Neural progenitor cell (in vitro differentiated cells): Measurements from ENCODE around the gene KCNMA1. TPM values are rescaled to one million over a fixed set of nuclear protein-coding genes. Genes with fewer than 3 reads are reported as not detected.

ENCODE experiments used
- DNase-seq: peaks from one replicate; pipeline ENCODE4 v3.0.0-alpha.2; 2016; ENCODE audit warnings: low spot score
- H2AFZ ChIP-seq: fragments of 200-600 bp; sonication (generic); replicated peaks from 2 replicates; pipeline ENCODE4 v1.6.1; 2016; ENCODE audit warnings: antibody characterized with exemption
- H3F3A ChIP-seq: fragments of 200-600 bp; sonication (generic); 2 replicates; pipeline ENCODE4 v1.6.1; 2016; ENCODE audit warnings: antibody characterized with exemption, low read depth
- H3K27ac ChIP-seq: fragments of 200-600 bp; sonication (generic); 2 replicates; pipeline ENCODE4 v1.5.1; 2016; ENCODE audit warnings: mild to moderate bottlenecking
- H3K27me3 ChIP-seq: fragments of 200-600 bp; sonication (generic); 2 replicates; pipeline ENCODE4 v1.6.1; 2016; ENCODE audit warnings: mild to moderate bottlenecking, moderate library complexity
- H3K36me3 ChIP-seq: fragments of 200-600 bp; sonication (generic); 2 replicates; pipeline ENCODE4 v1.5.1; 2016
- H3K4me1 ChIP-seq: fragments of 200-600 bp; sonication (generic); 2 replicates; pipeline ENCODE4 v1.6.1; 2016; ENCODE audit warnings: mixed run types
- H3K4me2 ChIP-seq: fragments of 200-600 bp; sonication (generic); 2 replicates; pipeline ENCODE4 v1.6.1; 2016
- H3K4me3 ChIP-seq: fragments of 200-600 bp; sonication (generic); 2 replicates; pipeline ENCODE4 v1.5.1; 2016
- H3K79me2 ChIP-seq: fragments of 200-600 bp; sonication (generic); 2 replicates; pipeline ENCODE4 v1.6.1; 2016; ENCODE audit warnings: low read depth
- H3K9ac ChIP-seq: fragments of 200-600 bp; sonication (generic); 2 replicates; pipeline ENCODE4 v1.6.1; 2016
- H3K9me3 ChIP-seq: fragments of 200-600 bp; sonication (generic); 2 replicates; pipeline ENCODE4 v1.5.1; 2016; ENCODE audit warnings: low read depth
- H4K20me1 ChIP-seq: fragments of 200-600 bp; sonication (generic); 2 replicates; pipeline ENCODE4 v1.6.1; 2016; ENCODE audit warnings: low read depth
- H3K27ac Mint-ChIP-seq: 3 replicates; pipeline ENCODE4 v1.8.0; 2021; ENCODE audit warnings: mixed read lengths
- H3K27me3 Mint-ChIP-seq: 2 replicates; pipeline ENCODE4 v1.8.0; 2022; ENCODE audit warnings: low read depth, mild to moderate bottlenecking, inconsistent platforms, moderate library complexity, mixed read lengths; ENCODE audit not compliant: insufficient read depth
- H3K36me3 Mint-ChIP-seq: 3 replicates; pipeline ENCODE4 v1.8.0; 2021; ENCODE audit warnings: mixed read lengths
- H3K4me1 Mint-ChIP-seq: 3 replicates; pipeline ENCODE4 v1.8.0; 2021; ENCODE audit warnings: mixed read lengths
- H3K4me3 Mint-ChIP-seq: 3 replicates; pipeline ENCODE4 v1.8.0; 2021; ENCODE audit warnings: mild to moderate bottlenecking, moderate library complexity, mixed read lengths
- H3K9me3 Mint-ChIP-seq: 3 replicates; pipeline ENCODE4 v1.8.0; 2020; ENCODE audit warnings: mixed read lengths
- CTCF ChIP-seq: fragments of 200-600 bp; sonication (generic); IDR thresholded peaks from 2 replicates; pipeline ENCODE4 v1.5.1; 2017; ENCODE audit warnings: antibody characterized with exemption, mild to moderate bottlenecking
- EZH2 ChIP-seq: fragments of 200-600 bp; sonication (generic); IDR thresholded peaks from 2 replicates; pipeline ENCODE4 v1.6.1; 2017; ENCODE audit warnings: antibody characterized with exemption, mild to moderate bottlenecking, moderate library complexity
- EZH2phosphoT487 ChIP-seq: fragments of 200-600 bp; sonication (generic); IDR thresholded peaks from 2 replicates; pipeline ENCODE4 v1.6.1; 2017; ENCODE audit warnings: antibody characterized with exemption
- total RNA-seq: library from RNA; depleted of rRNA; stranded (reverse); fragments of >200 nt; gene quantifications from 2 replicates; pipeline ENCODE4 v1.2.3, GENCODE V29; 2015; ENCODE audit warnings: low replicate concordance

KCNMA1 gene
- total RNA-seq, 1 donor from 2014 or later = 2.4 TPM

- Mint-ChIP-seq H3K9me3 (no peaks in the 10 kb centered on the region), H3K36me3 (no peaks in the 10 kb centered on the region), H3K27ac (no peak overlapping the region), H3K27me3 (peaks cover 2% of the 10 kb centered on the region), H3K4me1 (no peaks in the 10 kb centered on the region), H3K4me3 (no peak overlapping the region)
- Histone ChIP-seq H3K4me2 (no peak overlapping the region), H3F3A (no peaks in the 10 kb centered on the region), H3K4me1 (no peaks in the 10 kb centered on the region), H3K27me3 (no peaks in the 10 kb centered on the region), H4K20me1 (no peaks in the 10 kb centered on the region), H3K4me3 (no peak overlapping the region), H3K9ac (no peak overlapping the region), H2AFZ (no peak overlapping the region), H3K27ac (no peak overlapping the region), H3K9me3 (no peaks in the 10 kb centered on the region), H3K79me2 (no peaks in the 10 kb centered on the region), H3K36me3 (no peaks in the 10 kb centered on the region)
- no peak for TF ChIP-seq EZH2
- TF ChIP-seq CTCF = no peak
- TF ChIP-seq EZH2phosphoT487 = no peak
- DNase-seq = no peak
Observed at GRCh38 chr10:77157248-77158019, 480.2 kb downstream of the KCNMA1 start.

- Histone ChIP-seq H4K20me1 (no peaks in the 10 kb centered on the region), H3K36me3 (no peaks in the 10 kb centered on the region), H3K79me2 (no peaks in the 10 kb centered on the region), H3K9ac (no peak overlapping the region), H3K4me1 (no peaks in the 10 kb centered on the region), H3F3A (no peaks in the 10 kb centered on the region), H2AFZ (no peak overlapping the region), H3K27me3 (no peaks in the 10 kb centered on the region), H3K4me2 (no peak overlapping the region), H3K4me3 (no peak overlapping the region), H3K9me3 (no peaks in the 10 kb centered on the region), H3K27ac (no peak overlapping the region)
- no peaks in the 10 kb centered on the region for H3K9me3 Mint-ChIP-seq
- H3K27ac Mint-ChIP-seq = no peak overlapping the region
- TF ChIP-seq EZH2phosphoT487 (no peak), CTCF (no peak), EZH2 (no peak)
- no peak for DNase-seq
- no peaks in the 10 kb centered on the region for H3K36me3 Mint-ChIP-seq
- H3K27me3 Mint-ChIP-seq = peaks cover 2% of the 10 kb centered on the region
- H3K4me3 Mint-ChIP-seq = no peak overlapping the region
- peaks cover 3% of the 10 kb centered on the region for H3K4me1 Mint-ChIP-seq
Observed at GRCh38 chr10:77156406-77156879, 481.2 kb downstream of the KCNMA1 start.

GRCh38 chr10:77152256-77152655 is 485.4 kb downstream of the KCNMA1 start:
- no peaks in the 10 kb centered on the region for H3K9me3 Mint-ChIP-seq
- H2AFZ ChIP-seq = no peak overlapping the region

More at GRCh38 chr10:77152256-77152655, 485.4 kb downstream of the KCNMA1 start:
- no peaks in the 10 kb centered on the region for H4K20me1 ChIP-seq
- no peaks in the 10 kb centered on the region for H3K9me3 ChIP-seq
- H3F3A ChIP-seq = peaks cover 8% of the 10 kb centered on the region
- Mint-ChIP-seq H3K36me3 (no peaks in the 10 kb centered on the region), H3K27ac (no peak overlapping the region), H3K4me3 (no peak overlapping the region), H3K4me1 (peaks cover 8% of the 10 kb centered on the region), H3K27me3 (peaks cover 6% of the 10 kb centered on the region)
- H3K9ac ChIP-seq = no peak overlapping the region
- H3K27me3 ChIP-seq = no peaks in the 10 kb centered on the region
- no peak overlapping the region for H3K27ac ChIP-seq
- peaks cover 8% of the 10 kb centered on the region for H3K4me1 ChIP-seq
- H3K36me3 ChIP-seq = no peaks in the 10 kb centered on the region
- TF ChIP-seq EZH2phosphoT487 (no peak), EZH2 (no peak), CTCF (no peak)
- no peak for DNase-seq
- H3K4me3 ChIP-seq = no peak overlapping the region
- no peaks in the 10 kb centered on the region for H3K79me2 ChIP-seq
- no peak overlapping the region for H3K4me2 ChIP-seq
